Stimulated activated CD8-positive, alpha-beta memory T cell treated with anti-CD3 and anti-CD28 coated beads, Interleukin-7, amount 100 ng/mL, for 4 hours (primary cell): ENCODE measurements around the gene ZBTB32.

Experiments used
- DNase-seq, 2 donors: peaks; one replicate each; pipeline ENCODE4 v3.0.0-alpha.2; 2020; ENCODE audit warnings: low read depth in 2 of 2

The ZBTB32 gene

DNA sequence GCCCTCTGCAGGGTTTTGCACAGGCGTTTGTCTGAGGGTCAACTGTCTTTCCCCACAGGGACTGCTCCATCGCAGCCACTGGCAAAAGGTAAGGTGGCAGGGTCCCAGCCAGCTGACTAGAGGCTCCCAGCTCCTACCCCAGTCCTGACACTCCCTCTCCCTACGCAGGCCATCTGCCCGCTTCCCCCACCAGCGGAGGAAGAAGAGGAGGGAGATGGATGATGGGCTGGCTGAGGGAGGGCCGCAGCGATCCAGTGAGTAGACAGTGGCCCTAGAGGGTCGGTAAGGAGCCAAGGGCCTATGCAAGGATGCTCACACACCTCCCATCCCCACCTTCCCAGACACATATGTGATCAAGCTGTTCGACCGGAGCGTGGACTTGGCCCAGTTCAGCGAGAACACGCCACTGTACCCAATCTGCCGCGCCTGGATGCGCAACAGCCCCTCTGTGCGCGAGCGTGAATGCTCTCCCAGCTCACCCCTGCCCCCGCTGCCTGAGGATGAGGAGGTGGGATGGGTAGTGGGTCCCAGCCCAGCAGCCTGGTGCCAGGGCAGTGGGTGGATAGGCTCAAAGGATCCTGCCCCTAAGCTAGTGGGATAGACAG, 48.5 kb downstream of the ZBTB32 start:
- DNase-seq, result no peak

DNA sequence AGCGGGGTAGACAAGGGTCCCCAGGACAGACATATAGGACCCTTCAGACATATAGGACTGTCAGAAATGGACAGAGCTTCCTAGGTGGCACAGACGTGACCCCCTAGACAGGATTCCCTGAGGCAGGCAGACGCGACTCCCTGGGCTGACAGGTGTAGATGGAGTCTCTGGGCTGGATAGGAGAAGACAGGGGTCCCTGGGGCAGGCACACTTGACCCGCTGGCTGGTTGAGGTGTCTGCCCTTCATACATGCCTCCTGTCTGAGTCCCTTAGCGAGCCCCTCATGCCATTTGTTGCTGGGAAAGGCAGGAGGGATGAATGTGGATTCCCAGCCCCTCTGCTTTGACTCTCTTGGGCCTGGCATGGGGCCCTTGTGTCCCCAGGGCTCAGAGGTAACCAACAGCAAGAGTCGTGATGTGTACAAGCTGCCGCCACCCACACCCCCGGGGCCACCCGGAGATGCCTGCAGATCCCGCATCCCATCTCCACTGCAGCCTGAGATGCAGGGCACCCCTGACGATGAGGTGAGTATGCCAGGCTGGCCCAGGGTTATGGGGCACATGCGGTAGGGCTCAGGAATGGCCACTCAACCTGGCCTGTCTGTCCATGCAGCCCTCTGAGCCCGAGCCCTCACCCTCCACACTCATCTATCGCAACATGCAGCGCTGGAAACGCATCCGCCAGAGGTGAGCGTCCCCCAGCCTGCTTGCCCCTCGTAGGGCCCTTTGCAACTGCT, 49.4 kb downstream of the ZBTB32 start:
- no peak for DNase-seq

DNA sequence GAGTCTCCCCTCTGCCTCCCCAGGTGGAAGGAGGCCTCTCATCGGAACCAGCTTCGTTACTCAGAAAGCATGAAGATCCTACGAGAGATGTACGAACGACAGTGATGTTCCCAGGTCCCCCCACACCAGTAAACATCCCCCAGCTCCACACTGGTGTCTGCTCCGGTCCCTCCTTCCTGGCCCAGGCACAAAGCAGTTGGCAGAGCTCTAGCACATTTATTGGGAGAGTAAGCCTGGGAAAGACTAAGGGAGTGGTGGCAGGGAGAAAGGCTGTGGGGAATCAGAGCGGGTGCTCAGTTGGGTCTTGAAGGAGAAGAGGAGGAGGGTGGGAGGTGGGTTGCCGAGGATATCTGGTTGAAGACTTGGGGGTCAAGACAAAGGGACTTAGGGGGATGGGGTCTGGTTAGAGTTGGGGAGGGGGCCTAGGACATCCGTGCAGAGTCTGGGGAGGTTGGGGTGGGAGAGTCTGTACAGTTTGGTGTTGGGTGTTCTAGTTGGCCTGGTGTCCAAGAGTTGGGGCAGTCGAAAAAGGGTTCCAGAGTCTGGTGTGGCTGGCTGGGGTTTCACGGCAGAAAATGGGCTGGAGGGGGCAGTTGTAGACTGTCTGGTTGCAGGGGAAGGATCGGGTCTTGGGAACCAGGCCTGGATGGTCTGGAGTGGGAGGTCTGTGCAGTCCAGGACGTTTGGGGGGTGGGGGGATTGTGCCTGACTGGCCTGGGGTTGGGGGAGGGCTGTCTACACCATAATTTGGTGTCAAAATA, 50.2 kb downstream of the ZBTB32 start:
- no peak for DNase-seq

DNA sequence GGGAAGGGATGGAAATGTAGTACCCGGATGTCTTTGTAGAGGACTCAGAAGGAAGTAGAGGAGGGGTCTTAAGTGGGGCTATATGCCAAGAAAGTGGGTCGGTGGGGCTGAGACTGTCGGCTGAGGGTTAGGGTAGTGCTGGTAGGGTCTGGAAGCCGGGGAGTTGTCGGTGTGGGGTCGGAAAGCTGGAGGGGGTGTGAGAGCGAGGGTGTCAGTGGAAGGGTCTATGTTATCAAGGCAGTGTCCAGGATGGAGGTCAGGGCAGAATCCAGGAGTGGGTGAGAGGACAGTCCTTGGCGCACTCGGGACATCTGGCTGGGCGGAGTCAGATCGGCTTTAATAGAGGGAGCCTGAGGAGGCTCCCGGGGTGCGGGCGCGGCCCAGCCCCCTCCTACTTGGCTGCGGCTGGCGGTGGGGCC, 50.8 kb downstream of the ZBTB32 start:
- DNase-seq, result no peak

- DNase-seq, result peak in 1 of 2 donors; percentile 66
These were observed 51.4 kb downstream of the ZBTB32 start for GRCh38 chr19:35755550-35756376.

- no peak for DNase-seq
These were observed 52.2 kb downstream of the ZBTB32 start, which contains the start of gene HSPB6 for GRCh38 chr19:35756377-35757230. TSS of gene HSPB6 (minus strand) at chr19:35757029. CDS start at chr19:35757008, 21 bp downstream.

GRCh38 chr19:35757231-35757748, 52.9 kb downstream of the ZBTB32 start:
- no peak for DNase-seq

GRCh38 chr19:35757749-35758608, 53.6 kb downstream of the ZBTB32 start, which contains the start of gene PROSER3:
TSS of gene PROSER3 (plus strand) at chr19:35758176. CDS start at chr19:35758216, 40 bp downstream.
- DNase-seq, result peak; percentile 95 to 99

DNA sequence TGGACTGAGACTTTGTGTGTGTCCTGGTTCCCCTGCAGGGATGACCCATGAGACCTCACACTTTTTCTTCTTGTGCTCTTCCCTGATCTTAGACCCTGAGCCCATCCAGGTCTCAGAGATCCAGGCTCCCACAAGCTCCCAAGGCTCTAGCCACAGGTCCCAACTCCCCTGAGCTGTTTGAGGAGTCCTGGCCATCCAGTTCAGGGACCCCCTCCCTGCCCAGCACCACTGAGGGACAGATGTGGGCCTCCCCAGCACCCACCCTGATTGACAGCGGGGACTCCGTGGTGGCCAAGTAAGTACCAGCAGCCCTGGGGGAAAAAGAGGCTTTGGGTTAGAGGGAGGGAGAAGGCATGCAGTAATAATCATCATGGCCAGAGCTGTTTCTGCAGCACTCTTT, 55.3 kb downstream of the ZBTB32 start:
- no peak for DNase-seq

DNA sequence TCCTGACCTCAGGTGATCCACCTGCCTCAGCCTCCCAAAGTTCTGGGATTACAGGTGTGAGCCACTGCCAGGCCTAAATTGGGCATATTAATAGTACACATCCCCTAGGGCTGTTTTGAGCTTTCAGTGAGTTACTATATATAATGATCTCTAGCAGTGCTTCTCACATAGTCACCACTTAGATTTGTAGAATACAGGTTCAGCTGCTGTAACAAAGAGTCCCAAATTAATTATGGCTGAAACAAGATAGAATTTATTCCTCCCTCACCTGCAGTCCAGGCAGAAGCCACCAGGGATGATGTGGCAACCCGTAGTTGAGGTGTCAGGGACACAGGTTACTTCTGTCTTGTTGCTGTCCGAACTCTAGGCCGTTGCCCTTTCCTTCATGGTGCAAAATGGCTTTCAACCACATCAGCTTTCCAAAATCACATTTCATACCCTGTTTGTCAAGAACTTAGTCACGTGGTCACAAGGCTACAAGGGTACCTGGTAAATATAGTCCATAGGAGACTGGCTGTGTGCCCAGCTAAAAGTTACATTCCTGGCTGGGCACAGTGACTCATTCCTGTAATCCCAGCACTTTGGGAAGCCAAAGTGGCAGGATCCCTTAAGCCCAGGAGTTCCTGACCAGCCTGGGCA, 56.5 kb downstream of the ZBTB32 start:
- no peak for DNase-seq

DNA sequence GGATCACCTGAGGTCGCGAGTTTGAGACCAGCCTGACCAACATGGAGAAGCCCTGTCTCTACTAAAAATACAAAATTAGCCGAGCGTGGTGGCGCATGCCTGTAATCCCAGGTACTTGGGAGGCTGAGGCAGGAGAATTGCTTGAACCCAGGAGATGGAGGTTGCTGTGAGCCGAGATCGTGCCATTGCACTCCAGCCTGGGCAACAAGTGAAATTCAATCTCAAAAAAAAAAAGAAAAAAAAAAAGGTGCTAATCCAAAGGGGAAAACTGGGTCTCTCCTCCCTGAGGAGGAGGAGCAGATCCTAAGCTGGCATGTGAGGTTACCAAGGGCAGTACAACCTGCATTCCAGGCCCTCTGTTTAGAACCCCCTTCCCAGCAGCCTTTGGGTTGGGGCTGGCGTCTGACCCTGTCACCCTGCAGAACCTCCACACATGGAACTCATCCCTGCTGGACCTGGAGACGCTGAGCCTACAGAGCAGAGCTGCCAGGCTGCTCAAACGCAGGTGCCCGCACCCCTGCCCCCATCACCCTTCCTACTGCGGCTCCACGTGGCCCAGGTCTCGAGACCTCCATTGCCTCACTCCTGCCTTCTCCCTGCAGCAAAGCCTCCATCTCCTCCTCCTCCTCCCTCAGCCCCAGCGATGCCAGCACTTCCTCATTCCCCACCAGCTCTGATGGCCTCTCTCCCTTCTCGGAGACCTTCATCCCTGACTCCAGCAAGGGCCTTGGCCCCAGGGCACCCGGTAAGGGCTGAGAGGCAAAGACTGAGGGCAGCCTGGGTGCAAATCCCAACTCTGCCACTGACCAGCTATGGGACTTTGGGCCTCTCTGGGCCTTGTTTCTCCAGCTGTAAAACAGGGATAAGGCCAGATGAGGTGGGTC, 60.3 kb downstream of the ZBTB32 start:
- DNase-seq, result no peak
